Measurements from ENCODE around the gene B4GALNT1. TPM values are rescaled to one million over a fixed set of nuclear protein-coding genes. Genes with fewer than 3 reads are reported as not detected.
A peak's percentile ranks its signal among the peaks of the same experiment; 100 is the strongest.

B4GALNT1 gene
- total and polyA plus RNA-seq, 7 experiments from 2014 or later: 1.4 TPM; not detected in 6

- CTCF ChIA-PET: interaction anchor here (0.8 to 1.0 kb wide), 2 partner anchors 132 to 151 kb away, joined by 3 read pairs; no protein-coding TSS in a partner anchor
- Histone ChIP-seq H3K27ac (ENCODE audit: low read depth, low read length) (no peak overlapping the region), H3K9me3 (ENCODE audit: control insufficient read depth in 2 of 3, low read length in 3 of 3) (no peaks in the 10 kb centered on the region), H3K27me3 (ENCODE audit: control insufficient read depth in 2 of 2, insufficient read depth in 2 of 2, low read length in 2 of 2) (peaks cover 0 to 2% of the 10 kb centered on the region in 2 donors), H3K4me3 (ENCODE audit: low read length) (no peak overlapping the region), H3K4me1 (ENCODE audit: control insufficient read depth in 2 of 2, insufficient read depth in 2 of 2, low read length in 2 of 2) (peaks cover 6 to 17% of the 10 kb centered on the region in 2 donors), H3K36me3 (ENCODE audit: control insufficient read depth in 2 of 3, insufficient read depth in 3 of 3, low read length in 3 of 3) (no peaks in the 10 kb centered on the region)
- H3K4me3 Mint-ChIP-seq: peak overlapping the region; percentile 65 to 85 (median 80)
- peaks cover 0 to 13% (median 0%) of the 10 kb centered on the region in 5 donors for H3K36me3 Mint-ChIP-seq
- ATAC-seq: no peak
- peaks cover 0 to 44% (median 15%) of the 10 kb centered on the region in 5 donors for H3K27me3 Mint-ChIP-seq
- POLR2A ChIA-PET: interaction anchor here (0.9 to 1.1 kb wide), 3 partner anchors 10 to 20 kb away, joined by 3 to 4 read pairs (median 3); partner anchors contain the start of gene PIP4K2C
- intact Hi-C loops (cut with micrococcal nuclease): no loop called here
- H3K4me1 Mint-ChIP-seq: peaks cover 7 to 29% (median 16%) of the 10 kb centered on the region in 7 donors
- H3K27ac Mint-ChIP-seq: peak overlapping the region in 3 of 9 donors; percentile 15 to 84 (median 49)
- H3K9me3 Mint-ChIP-seq: no peaks in the 10 kb centered on the region
- no peak for DNase-seq
Measured at GRCh38 chr12:57609781-57610553, 23.0 kb downstream of the B4GALNT1 start.

- H3K4me1 Mint-ChIP-seq: peaks cover 7 to 35% (median 22%) of the 10 kb centered on the region in 7 donors
- H3K9me3 ChIP-seq (ENCODE audit: control insufficient read depth in 2 of 3, low read length in 3 of 3): no peaks in the 10 kb centered on the region
- no peak overlapping the region for H3K27ac ChIP-seq (ENCODE audit: low read depth, low read length)
- no peak for ATAC-seq
- no peak overlapping the region for H3K4me3 ChIP-seq (ENCODE audit: low read length)
- peaks cover 0 to 2% of the 10 kb centered on the region in 2 donors for H3K27me3 ChIP-seq (ENCODE audit: control insufficient read depth in 2 of 2, insufficient read depth in 2 of 2, low read length in 2 of 2)
- intact Hi-C loops (cut with micrococcal nuclease): no loop called here
- peaks cover 0 to 13% (median 0%) of the 10 kb centered on the region in 5 donors for H3K36me3 Mint-ChIP-seq
- POLR2A ChIA-PET: interaction anchor here (0.9 to 1.0 kb wide), 2 partner anchors 18 to 19 kb away, joined by 3 to 4 read pairs; partner anchors contain the start of gene PIP4K2C
- H3K27ac Mint-ChIP-seq: no peak overlapping the region
- H3K9me3 Mint-ChIP-seq: no peaks in the 10 kb centered on the region
- peaks cover 10 to 19% of the 10 kb centered on the region in 2 donors for H3K4me1 ChIP-seq (ENCODE audit: control insufficient read depth in 2 of 2, insufficient read depth in 2 of 2, low read length in 2 of 2)
- CTCF ChIA-PET: interaction anchor here (1.0 kb wide), 1 partner anchor 151 kb away, joined by 3 read pairs; no protein-coding TSS in a partner anchor
- peaks cover 0 to 37% (median 12%) of the 10 kb centered on the region in 5 donors for H3K27me3 Mint-ChIP-seq
- H3K36me3 ChIP-seq (ENCODE audit: control insufficient read depth in 2 of 3, insufficient read depth in 3 of 3, low read length in 3 of 3): no peaks in the 10 kb centered on the region
- H3K4me3 Mint-ChIP-seq: peak overlapping the region in 1 of 10 donors; percentile 25
- no peak for DNase-seq
Measured at GRCh38 chr12:57609101-57609780, 23.8 kb downstream of the B4GALNT1 start.

DNA sequence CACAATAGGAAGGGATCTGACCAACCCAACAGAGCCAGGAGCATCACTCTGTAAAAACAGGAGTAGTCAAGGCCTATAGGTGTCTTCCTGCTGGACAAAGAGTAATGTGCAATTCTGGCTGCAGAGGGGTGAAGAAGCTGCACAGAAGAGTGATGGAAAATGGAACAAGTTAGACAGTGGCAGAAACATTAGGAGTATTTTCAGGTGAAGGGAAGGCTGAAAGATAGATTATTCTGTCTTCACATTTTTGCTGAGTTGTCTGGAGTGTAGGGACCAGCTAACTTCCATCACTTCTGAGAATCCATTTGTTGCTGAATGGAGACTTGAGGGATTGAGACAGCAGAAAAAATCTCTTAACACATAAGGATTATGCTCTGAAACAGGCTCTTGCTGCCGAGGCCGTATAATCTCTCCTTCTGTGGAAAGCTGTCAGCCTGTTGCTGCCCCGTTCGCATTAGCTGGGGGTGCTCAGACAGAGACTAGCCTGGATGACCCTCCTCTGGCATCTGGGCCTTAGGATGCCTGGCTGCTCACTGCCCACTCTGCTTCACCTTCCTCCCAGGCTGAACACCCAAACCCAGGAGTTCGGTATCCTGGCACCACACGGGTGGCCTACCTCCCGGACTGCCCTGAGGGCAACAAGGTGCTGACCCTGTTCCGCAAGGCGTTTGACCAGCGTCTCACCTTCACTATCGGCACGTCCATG is 24.9 kb downstream of the B4GALNT1 start:
- H3K27me3 Mint-ChIP-seq: peaks cover 0 to 26% (median 12%) of the 10 kb centered on the region in 5 donors
- POLR2A ChIA-PET: interaction anchor here (0.6 to 1.2 kb wide), 2 partner anchors 18 to 380 kb away, joined by 3 to 5 read pairs; no protein-coding TSS in a partner anchor
- H3K4me3 ChIP-seq (ENCODE audit: low read length): no peak overlapping the region
- peaks cover 0 to 2% of the 10 kb centered on the region in 2 donors for H3K27me3 ChIP-seq (ENCODE audit: control insufficient read depth in 2 of 2, insufficient read depth in 2 of 2, low read length in 2 of 2)
- peak overlapping the region in 2 of 9 donors; percentile 2 to 31 for H3K27ac Mint-ChIP-seq
- no peaks in the 10 kb centered on the region for H3K9me3 ChIP-seq (ENCODE audit: control insufficient read depth in 2 of 3, low read length in 3 of 3)
- no peaks in the 10 kb centered on the region for H3K9me3 Mint-ChIP-seq
- ATAC-seq (no peak), DNase-seq (no peak)
- no peaks in the 10 kb centered on the region for H3K36me3 ChIP-seq (ENCODE audit: control insufficient read depth in 2 of 3, insufficient read depth in 3 of 3, low read length in 3 of 3)
- intact Hi-C loops (cut with micrococcal nuclease): loop anchor here in 1 of 2 donors (2.0 kb wide), 1 partner anchor 13 kb away; no protein-coding TSS in a partner anchor
- peak overlapping the region in 2 of 10 donors; percentile 2 to 30 for H3K4me3 Mint-ChIP-seq
- peaks cover 19 to 27% of the 10 kb centered on the region in 2 donors for H3K4me1 ChIP-seq (ENCODE audit: control insufficient read depth in 2 of 2, insufficient read depth in 2 of 2, low read length in 2 of 2)
- CTCF ChIA-PET: interaction anchor here (0.6 to 1.4 kb wide), 2 partner anchors 13 to 24 kb away, joined by 3 read pairs; no protein-coding TSS in a partner anchor
- peaks cover 0 to 13% (median 1%) of the 10 kb centered on the region in 5 donors for H3K36me3 Mint-ChIP-seq
- H3K27ac ChIP-seq (ENCODE audit: low read depth, low read length): no peak overlapping the region
- peaks cover 13 to 46% (median 33%) of the 10 kb centered on the region in 7 donors for H3K4me1 Mint-ChIP-seq

DNA sequence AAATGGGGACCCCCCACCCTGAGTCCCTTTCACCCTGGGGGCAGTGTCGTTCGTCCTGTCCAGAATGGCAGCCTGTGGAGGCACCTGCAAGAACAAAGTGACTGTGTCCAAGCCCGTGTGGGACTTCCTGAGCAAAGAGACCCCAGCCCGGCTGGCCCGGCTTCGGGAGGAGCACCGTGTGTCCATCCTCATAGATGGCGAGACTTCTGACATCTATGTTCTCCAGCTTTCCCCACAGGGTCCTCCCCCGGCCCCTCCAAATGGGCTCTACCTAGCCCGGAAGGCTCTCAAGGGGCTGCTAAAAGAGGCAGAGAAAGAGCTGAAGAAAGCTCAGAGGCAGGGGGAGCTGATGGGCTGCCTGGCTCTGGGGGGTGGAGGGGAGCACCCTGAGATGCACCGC is 26.2 kb downstream of the B4GALNT1 start:
- Histone ChIP-seq H3K4me1 (ENCODE audit: control insufficient read depth in 2 of 2, insufficient read depth in 2 of 2, low read length in 2 of 2) (peaks cover 19 to 27% of the 10 kb centered on the region in 2 donors), H3K27ac (ENCODE audit: low read depth, low read length) (no peak overlapping the region), H3K27me3 (ENCODE audit: control insufficient read depth in 2 of 2, insufficient read depth in 2 of 2, low read length in 2 of 2) (no peaks in the 10 kb centered on the region), H3K9me3 (ENCODE audit: control insufficient read depth in 2 of 3, low read length in 3 of 3) (no peaks in the 10 kb centered on the region), H3K4me3 (ENCODE audit: low read length) (no peak overlapping the region), H3K36me3 (ENCODE audit: control insufficient read depth in 2 of 3, insufficient read depth in 3 of 3, low read length in 3 of 3) (peaks cover 0 to 9% (median 0%) of the 10 kb centered on the region in 3 experiments)
- intact Hi-C loops (cut with micrococcal nuclease): loop anchor here in 1 of 2 donors (2.0 kb wide), 1 partner anchor 14 kb away; no protein-coding TSS in a partner anchor
- ATAC-seq (no peak), DNase-seq (no peak)
- peaks cover 0 to 13% (median 5%) of the 10 kb centered on the region in 5 donors for H3K27me3 Mint-ChIP-seq
- H3K4me3 Mint-ChIP-seq: peak overlapping the region in 3 of 10 donors; percentile 8 to 86 (median 59)
- H3K27ac Mint-ChIP-seq: peak overlapping the region in 1 of 9 donors; percentile 29
- peaks cover 20 to 51% (median 39%) of the 10 kb centered on the region in 7 donors for H3K4me1 Mint-ChIP-seq
- no peaks in the 10 kb centered on the region for H3K9me3 Mint-ChIP-seq
- ChIA-PET POLR2A (interaction anchor here (1.8 kb wide), 1 partner anchor 129 kb away, joined by 4 read pairs; no protein-coding TSS in a partner anchor), CTCF (interaction anchor here (0.8 to 1.6 kb wide), 2 partner anchors 22 to 25 kb away, joined by 3 to 11 read pairs; no protein-coding TSS in a partner anchor)
- peaks cover 0 to 22% (median 10%) of the 10 kb centered on the region in 5 donors for H3K36me3 Mint-ChIP-seq

- Histone ChIP-seq H3K9me3 (ENCODE audit: control insufficient read depth in 2 of 3, low read length in 3 of 3) (no peaks in the 10 kb centered on the region), H3K4me1 (ENCODE audit: control insufficient read depth in 2 of 2, insufficient read depth in 2 of 2, low read length in 2 of 2) (peaks cover 19 to 27% of the 10 kb centered on the region in 2 donors), H3K36me3 (ENCODE audit: control insufficient read depth in 2 of 3, insufficient read depth in 3 of 3, low read length in 3 of 3) (peaks cover 0 to 13% (median 0%) of the 10 kb centered on the region in 3 experiments), H3K27ac (ENCODE audit: low read depth, low read length) (no peak overlapping the region), H3K4me3 (ENCODE audit: low read length) (no peak overlapping the region), H3K27me3 (ENCODE audit: control insufficient read depth in 2 of 2, insufficient read depth in 2 of 2, low read length in 2 of 2) (no peaks in the 10 kb centered on the region)
- ChIA-PET CTCF (interaction anchor here (0.6 to 2.0 kb wide), 3 partner anchors 14 to 35 kb away, joined by 3 to 11 read pairs (median 8); no protein-coding TSS in a partner anchor), POLR2A (interaction anchor here (0.8 to 1.8 kb wide), 4 partner anchors 10 to 134 kb away, joined by 3 to 4 read pairs (median 3); no protein-coding TSS in a partner anchor)
- H3K27ac Mint-ChIP-seq: peak overlapping the region in 4 of 9 donors; percentile 29 to 87 (median 58)
- peak overlapping the region in 7 of 10 donors; percentile 8 to 86 (median 81) for H3K4me3 Mint-ChIP-seq
- DNase-seq: no peak
- peaks cover 0 to 12% (median 5%) of the 10 kb centered on the region in 5 donors for H3K27me3 Mint-ChIP-seq
- peaks cover 20 to 49% (median 39%) of the 10 kb centered on the region in 7 donors for H3K4me1 Mint-ChIP-seq
- intact Hi-C loops (cut with micrococcal nuclease): loop anchor here in 1 of 2 donors (2.0 kb wide), 1 partner anchor 14 kb away; no protein-coding TSS in a partner anchor
- H3K36me3 Mint-ChIP-seq: peaks cover 0 to 26% (median 14%) of the 10 kb centered on the region in 5 donors
- H3K9me3 Mint-ChIP-seq: no peaks in the 10 kb centered on the region
- no peak for ATAC-seq
Measured at GRCh38 chr12:57606399-57606798, 26.6 kb downstream of the B4GALNT1 start.

Data from naive thymus-derived CD4-positive, alpha-beta T cell (primary cell).